ENCODE measurements around the gene PSMB5. TPM values are rescaled to one million over a fixed set of nuclear protein-coding genes. Genes with fewer than 3 reads are reported as not detected.

Gene PSMB5
- 447 and 480 TPM in 2 replicates for total RNA-seq (2014; rRNA removed; shearing (Covaris generic))

DNA sequence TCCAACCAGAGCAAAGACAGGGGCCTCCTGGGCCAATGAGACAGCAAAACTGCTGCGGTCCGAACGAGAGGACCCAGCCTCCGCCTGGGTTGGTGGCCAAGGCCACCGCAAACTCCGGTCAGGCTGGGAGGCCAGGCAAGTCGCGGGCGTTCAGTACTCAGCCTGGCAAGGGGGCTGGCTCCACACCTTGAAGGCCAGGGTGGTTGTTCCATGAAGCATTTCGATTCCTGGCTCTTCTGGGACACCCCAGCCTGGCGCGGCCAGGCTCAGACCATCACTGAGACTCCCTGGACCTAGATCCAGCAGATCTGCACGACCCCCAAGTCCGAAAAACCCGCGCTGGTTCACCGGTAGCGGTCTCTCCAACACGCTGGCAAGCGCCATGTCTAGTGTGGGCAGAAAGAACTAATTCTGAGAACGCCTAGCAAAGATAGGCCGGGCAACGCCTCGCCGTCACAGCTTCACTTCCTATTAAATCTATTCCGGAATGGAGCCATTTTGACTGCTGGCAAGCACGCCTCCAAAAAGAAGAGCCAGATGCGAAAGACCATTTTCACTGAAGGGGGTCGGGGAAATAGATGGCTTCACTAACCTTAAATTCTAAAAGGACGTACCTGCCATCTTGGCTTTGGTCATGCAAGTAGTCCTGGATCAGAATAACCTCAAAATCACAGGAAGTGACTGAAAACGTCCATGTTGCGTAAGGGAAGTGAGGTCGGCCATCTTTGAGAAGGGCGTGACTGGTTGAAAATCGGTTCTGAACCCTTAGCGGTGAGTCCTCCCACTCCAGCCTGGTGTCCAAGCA lies at the start of gene PSMB5:
TSS of gene PSMB5 (minus strand) at position 403 of the 805 bp plus-strand sequence. CDS start at position 384, 19 bp downstream.
- in situ Hi-C loops (cut with HindIII; ENCODE audit: low sequenced_read_pairs) = no loop called here

DNA sequence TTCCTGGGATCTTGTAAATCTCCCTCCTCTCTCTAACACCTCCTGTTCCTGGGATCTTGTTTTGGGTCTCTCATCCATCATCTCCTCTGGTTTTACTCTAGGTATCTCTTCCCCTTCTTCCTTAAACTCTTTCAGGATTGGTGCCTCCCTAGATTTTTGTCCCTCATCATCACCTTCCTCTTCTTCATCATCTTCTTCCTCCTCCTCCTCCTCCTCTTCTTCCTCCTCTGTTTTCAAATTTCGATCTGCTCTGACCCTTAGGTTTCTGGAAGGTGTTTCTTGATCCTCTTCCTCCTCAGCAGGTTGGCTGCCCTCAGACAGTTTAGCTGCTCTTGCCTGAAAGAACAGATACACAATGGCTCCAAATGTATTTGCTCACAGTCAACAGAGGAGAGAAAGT lies 45.8 kb upstream of the PSMB5 start:
- in situ Hi-C loops (cut with HindIII; ENCODE audit: low sequenced_read_pairs) = no loop called here
- no peak for DNase-seq (ENCODE audit: low spot score)

More for the DNA sequence above, at the start of gene PSMB5:
- peak; percentile 98 for DNase-seq (ENCODE audit: low spot score)

DNA sequence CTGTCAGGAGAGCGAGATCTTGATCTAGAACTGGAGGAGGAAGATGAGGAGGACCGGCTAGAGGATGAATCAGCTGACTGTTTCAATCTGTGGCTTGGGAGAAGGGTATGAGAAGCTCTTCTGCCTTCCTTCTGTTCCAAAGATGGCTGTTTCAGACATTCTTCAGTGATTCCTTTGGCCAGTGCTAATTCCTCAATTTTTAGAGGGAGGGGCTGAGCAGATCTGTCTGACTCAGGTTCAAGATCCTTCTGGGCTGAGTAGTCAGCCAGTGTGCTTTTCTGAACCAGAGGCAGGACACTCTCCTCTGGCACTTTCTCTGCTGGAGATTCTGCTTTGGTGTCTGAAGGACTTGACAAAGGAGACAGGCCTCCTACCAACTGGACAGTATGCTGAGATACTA lies 45.0 kb upstream of the PSMB5 start:
- DNase-seq (ENCODE audit: low spot score) = no peak
- in situ Hi-C loops (cut with HindIII; ENCODE audit: low sequenced_read_pairs) = no loop called here

DNA sequence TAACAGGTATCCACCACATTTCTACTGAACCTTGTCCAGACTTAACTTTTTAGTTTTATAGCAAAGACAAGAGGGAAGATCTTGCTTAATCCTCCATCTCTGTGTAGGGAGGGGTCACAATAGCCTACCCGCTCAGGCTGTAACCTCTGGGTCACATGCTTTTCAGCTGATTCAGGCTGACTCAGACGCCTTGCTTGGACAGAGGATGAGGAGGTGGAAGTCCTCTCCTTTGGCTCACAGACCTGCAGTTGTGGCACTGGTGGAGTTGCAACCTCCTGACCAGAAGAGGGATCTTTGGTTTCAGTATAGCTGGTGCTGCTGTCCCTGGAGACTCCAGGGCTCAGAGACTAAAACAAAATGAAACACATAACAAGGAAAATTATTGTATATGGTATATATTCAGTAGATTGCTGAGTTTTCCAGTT lies 44.0 kb upstream of the PSMB5 start:
- DNase-seq (ENCODE audit: low spot score) = no peak
- in situ Hi-C loops (cut with HindIII; ENCODE audit: low sequenced_read_pairs) = no loop called here

DNA sequence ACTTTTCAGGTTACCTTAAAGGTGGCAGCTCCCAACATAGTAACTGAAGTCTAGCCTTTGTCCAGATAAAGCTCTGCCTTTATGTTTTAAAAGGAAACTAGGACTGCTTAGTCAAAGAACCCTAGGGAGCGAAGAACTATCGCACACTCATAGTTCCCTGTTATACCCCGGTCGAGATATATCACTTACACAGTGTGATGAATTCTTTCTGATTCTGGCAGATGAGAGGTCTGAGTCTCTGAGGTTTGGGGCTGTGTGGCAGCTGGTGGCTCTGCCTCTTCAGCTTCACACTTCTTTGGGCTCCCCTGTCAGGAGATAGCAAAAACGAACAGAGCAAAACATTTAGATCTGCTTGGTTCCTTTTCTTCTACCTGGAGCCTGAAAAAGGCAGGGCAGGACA lies 43.3 kb upstream of the PSMB5 start:
- in situ Hi-C loops (cut with HindIII; ENCODE audit: low sequenced_read_pairs) = no loop called here

DNA sequence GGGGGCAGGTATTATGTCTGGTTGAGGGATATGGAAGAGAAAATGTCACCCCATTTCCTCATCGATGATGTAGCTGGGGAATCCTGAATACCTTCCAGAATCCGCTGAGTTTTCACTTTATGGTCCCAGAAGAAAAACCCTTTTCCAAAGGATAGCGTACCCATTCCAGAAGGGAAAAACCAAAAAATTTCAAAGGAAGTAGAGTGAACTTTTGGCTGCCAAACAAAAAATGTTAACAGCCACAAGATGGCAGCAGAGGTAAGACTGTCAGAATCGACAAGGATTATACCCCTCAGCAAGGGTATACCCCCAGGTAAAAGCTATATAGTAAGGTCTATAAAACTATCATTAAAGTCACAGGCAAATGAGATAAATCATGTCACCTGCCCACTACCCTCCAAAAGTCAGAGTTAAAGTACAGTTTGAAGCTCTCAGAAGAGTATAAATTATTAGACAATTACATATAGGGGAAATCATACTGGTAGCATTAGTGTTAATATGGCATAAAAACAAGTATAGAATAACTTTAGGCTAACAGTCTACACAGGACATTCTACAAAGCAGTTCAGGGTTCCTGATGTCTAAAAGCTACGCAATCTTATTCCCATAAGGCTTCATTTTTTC lies 42.2 kb upstream of the PSMB5 start:
- in situ Hi-C loops (cut with HindIII; ENCODE audit: low sequenced_read_pairs) = no loop called here
- peak; percentile 34 for DNase-seq (ENCODE audit: low spot score)

More for the DNA sequence above, 43.3 kb upstream of the PSMB5 start:
- DNase-seq (ENCODE audit: low spot score) = no peak

DNA sequence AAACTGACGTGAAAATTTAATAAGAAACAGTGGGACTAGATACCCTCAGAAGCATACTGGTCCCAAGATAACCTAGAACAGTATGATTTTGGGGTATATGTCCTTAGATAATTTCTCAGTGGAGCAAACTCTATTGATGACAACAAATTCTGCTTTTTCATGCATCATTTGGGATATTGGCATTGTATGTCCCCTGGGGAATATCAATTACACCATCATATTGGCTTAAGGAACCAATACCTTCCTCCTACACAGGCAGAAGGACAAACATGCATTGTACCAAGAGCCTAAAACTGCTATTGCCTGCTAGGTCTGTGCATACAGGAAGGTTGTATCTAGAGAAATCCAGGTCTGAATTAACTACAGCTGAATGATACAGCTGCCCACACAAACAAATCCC lies 40.2 kb upstream of the PSMB5 start:
- in situ Hi-C loops (cut with HindIII; ENCODE audit: low sequenced_read_pairs) = no loop called here
- DNase-seq (ENCODE audit: low spot score) = no peak

DNA sequence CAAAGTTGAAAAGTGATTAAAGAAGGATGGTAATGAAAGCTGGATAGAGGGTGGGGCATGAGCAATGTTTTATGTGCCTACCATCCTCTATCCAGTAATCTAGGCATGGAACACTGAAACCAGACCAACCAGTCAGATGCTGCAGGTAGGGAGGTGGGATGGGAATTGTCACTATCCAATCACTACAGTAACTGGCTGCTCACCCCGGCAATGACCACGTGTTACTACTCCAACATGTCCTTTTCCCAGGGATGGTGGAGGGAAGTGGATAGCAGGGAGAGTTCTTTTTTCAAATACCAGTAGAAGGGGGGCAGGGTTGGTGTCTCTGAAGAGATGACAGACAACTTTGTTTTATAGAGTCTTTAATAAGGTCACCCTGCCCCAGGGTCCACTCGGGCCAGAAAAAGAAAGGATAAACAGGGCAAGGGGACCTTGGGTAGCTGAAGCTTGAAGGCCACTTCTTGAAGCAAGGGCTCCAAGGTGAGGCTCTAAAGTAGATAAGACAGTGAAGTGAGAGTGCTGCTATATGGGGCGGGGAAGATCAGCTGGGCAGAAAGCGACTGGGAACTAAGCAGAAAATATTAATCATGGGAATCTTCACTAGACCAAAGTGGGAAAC lies 37.3 kb upstream of the PSMB5 start:
- in situ Hi-C loops (cut with HindIII; ENCODE audit: low sequenced_read_pairs) = no loop called here
- DNase-seq (ENCODE audit: low spot score) = no peak

DNA sequence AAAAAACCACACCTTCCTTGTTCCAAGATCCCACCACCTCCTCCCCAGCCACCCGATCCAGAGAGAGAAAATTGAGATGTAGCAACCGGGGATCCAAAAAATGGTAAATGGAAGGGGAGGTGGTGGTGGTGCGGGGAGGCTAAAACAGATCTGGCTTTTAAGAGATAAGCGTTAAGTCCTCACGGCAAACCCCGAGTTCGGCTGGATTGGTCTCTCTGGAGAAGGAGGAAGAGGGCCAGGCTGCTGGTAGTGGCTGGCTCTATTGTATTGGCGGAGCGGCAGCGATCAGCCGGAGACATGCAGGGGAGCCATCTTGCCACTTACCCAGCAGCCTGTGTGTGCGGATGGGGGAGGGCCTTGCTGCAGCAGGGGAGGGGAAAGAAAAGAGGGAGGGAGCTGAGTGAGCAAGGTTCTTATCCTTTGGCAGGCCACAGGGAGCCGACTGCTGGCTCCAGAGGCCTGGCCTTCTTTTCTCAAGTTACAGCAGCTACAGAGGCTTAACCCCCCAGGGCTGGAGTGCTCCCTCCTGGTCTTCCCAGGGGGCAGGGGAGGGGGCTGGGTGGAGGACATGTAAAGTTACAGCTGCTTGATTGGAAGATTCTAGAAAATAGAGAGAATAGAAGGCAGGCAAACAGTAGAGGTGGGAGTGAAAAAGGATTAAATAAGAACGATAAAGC lies 36.7 kb upstream of the PSMB5 start:
- in situ Hi-C loops (cut with HindIII; ENCODE audit: low sequenced_read_pairs) = no loop called here
- DNase-seq (ENCODE audit: low spot score) = peak; percentile 90

DNA sequence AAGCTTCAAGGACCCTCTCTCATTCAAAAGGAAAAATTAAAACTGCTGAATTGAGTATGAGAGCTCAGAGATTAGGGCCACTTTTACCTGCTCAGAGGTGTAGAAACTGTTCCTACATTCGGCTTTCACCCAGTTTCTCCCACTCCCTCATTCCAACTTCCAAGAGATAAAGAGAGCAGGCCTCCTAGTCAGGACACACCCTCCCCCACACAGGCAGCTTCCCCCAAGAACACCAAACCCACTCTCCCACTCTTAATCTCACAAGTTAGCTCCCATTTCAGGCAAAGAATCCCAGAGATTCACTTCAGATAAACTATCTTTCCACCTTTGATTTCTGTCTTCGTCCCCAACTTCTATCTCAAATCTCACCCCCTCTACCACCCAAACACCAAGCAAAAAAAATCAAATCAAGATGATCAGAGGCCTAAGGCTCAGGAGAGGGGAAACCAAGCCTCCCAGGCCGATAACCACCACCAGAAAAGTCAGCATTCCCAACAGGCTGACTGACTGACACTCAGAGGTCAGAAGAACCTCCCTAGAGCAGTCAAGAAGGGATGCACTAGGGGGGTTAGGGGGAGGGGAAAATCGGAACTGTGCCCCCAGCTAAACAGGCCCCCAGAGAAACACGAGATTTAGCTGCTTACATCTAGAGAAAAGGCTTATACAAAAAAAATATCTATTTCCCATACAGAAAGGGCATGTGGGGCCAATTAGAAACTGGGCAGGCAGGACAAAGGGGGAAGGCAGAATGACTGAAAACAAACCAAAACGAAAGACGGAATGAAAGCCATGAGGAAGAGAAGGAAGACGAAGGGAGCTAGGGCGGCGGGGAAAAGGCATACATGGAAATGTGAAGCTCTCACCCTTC lies 35.8 kb upstream of the PSMB5 start:
- in situ Hi-C loops (cut with HindIII; ENCODE audit: low sequenced_read_pairs) = no loop called here
- DNase-seq (ENCODE audit: low spot score) = no peak

DNA sequence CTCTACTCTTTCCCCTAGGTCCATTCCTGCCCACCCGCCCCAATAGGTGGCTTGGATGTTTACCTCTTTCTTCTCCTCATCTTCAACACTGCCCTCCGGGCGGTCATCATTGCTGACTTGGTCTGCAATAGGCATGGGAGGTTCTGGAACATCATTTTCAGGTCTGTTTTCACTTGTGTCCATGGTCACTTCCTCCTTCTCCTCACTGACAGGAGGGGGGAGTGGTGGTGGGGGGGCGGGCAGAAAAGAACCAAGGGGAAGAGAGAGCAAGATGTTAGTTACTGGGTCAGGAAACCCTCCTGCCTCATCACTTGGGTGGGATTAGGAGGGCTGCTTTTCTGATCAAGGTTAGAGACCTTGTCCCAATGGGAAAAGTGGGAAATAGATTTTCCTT lies 34.7 kb upstream of the PSMB5 start:
- no peak for DNase-seq (ENCODE audit: low spot score)
- in situ Hi-C loops (cut with HindIII; ENCODE audit: low sequenced_read_pairs) = loop anchor here (10.0 kb wide), 1 partner anchor 85 kb away; the partner anchor contains the start of gene AJUBA

DNA sequence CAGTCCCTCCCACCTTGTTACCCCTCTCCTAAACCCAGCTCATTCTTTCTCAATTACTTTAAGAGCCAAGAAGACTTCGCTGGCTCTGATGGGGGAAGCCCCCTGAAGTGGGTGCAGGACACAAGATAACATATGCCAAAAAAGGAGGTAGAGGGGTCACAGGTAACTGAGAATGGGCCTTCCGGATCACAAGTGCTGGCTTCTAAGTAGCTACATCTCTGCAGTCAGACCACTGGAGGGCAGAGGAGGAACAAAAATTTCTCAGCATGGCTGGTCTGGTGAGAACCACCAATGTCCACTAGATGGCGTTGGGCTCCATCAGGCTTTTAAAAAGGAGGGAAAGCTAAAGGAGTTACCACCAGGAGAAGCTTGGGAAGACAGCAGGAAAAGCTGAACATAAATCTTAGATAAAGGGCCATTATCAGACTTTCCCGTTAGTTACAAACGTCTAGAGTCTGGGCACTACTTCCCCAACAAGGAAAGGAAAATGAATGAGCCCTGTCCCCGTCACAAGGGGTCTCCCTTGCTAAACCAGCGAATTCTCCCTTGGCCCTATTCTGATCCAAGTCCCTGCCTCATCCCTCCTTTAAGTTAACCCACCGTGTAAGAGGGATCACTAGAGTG lies 34.2 kb upstream of the PSMB5 start:
- DNase-seq (ENCODE audit: low spot score) = peak; percentile 95
- in situ Hi-C loops (cut with HindIII; ENCODE audit: low sequenced_read_pairs) = loop anchor here (10.0 kb wide), 1 partner anchor 84 kb away; the partner anchor contains the start of gene AJUBA

DNA sequence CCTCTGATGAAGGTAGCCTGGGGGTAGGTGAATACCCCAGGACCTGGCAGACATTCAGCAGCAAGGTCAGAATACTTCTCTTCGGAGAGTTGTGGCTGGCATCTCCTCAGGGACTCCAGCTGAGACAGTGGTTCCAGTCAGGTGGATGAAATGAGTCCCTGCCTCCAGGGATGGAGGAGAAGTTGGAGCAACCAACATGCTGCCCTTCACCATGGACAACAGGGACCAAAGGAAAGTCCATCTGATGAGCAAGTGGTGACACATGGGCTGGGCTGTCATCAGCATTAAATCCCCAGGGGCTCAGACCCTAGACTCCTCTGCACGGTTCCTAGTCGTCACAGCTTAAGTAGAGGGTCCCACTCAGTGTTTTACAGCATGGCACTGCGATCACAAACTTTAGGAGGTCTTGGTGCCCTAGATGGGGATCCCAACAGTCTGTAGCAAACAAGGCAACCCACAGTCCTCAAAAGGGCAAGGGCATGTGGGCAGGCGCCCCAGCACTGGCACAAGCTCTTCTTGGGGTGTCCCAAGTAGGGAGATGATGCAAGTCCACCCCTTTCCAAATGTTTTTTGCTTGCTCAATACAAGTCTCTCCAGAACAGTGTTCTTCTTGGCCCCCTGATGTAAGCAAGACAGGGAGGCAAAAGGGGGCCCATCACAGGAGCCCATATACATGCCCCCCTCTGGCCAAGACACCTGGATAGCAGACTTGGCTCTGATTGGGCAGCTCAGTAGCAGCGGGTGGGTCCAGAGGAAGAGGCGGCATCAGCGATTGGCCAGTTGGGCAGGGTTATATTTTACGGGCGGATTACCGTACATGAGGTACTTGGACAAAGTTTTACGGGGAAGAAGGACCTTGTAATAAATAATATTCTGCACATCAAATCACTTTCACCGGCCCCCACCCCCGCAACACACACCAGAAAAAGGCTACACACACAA lies 33.4 kb upstream of the PSMB5 start:
- peak; percentile 23 for DNase-seq (ENCODE audit: low spot score)
- in situ Hi-C loops (cut with HindIII; ENCODE audit: low sequenced_read_pairs) = loop anchor here (10.0 kb wide), 1 partner anchor 83 kb away; the partner anchor contains the start of gene AJUBA

DNA sequence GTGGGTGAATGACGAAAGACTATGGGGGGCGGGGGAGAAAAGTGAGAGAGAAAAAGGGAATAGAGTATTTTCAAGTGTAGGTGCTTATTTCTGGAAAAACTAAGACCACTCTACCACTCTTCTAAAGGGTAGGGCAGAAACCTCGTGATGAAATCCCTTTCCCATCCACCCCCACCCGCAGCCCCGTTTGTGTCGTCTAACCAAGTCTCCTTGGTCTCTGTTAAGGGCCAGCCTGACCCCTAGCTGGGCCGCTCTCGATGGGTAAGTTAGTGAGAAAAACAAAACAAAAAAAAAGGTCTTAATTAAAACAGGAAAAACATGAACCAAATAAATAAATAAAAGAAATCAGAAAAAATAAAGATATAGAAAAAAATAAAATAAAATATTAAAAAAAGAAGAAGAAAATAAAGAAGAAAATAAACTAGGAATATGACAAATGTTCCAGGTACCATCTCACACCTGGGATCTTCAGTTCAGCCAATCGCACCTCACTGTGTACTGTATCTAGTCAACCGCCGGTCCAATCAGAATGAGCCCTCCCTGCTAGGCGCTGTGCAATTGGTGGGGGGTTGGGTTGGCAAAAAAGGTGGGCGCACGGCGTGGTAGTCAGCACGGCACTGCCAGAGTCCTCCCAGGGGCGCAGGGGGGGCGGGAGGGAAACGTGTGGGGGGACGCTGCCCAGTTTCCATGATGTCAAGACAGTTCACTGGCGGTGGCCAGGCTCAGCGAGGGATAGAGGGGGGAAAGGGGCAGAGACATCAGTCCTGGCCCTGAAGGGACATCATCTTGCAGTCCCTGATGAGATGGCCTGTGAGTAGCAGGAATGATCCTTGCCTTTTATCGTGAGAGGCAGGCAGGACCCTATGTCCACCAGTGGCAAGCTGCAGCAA lies 32.4 kb upstream of the PSMB5 start:
- in situ Hi-C loops (cut with HindIII; ENCODE audit: low sequenced_read_pairs) = loop anchor here (10.0 kb wide), 1 partner anchor 82 kb away; the partner anchor contains the start of gene AJUBA
- no peak for DNase-seq (ENCODE audit: low spot score)

DNA sequence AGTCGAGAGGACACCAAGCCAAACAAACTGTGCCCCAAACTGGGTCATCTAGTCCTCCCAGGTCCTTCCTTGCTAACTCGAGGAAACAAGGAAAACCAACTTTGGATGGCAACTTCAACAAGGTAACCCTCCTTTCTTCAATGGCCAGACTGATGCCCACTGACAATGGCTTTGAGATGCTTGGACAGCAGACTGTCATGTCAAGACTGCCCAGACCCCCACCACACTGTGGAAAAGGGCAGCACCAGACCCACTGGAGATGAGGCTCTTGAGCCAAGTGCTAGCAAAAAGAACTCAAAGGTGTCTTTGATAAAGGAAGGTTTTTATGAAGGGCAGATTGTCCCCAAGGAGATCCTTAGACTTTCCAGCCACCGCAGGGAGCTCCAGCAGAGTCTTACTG lies 31.7 kb upstream of the PSMB5 start:
- in situ Hi-C loops (cut with HindIII; ENCODE audit: low sequenced_read_pairs) = loop anchor here (10.0 kb wide), 1 partner anchor 82 kb away; the partner anchor contains the start of gene AJUBA
- no peak for DNase-seq (ENCODE audit: low spot score)

DNA sequence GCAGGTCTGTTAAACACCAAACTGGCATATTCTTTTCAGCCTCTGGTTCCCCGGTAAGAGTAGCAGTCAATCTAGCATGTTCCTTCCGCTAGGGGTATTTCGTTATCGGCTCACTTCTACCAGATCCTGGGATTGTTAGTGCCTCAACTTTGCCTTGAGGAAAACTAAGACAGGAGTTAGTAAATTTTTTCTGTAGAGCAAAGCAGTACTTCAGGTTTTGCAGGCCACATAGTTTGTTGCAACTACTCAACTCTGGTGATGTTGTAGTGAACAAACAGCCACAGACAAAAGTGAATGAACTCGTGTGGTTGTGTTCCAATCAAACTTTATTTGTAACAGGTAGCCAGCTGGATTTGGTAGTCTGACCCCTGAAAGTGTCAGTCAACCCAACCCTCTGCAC lies 28.9 kb upstream of the PSMB5 start:
- no peak for DNase-seq (ENCODE audit: low spot score)
- in situ Hi-C loops (cut with HindIII; ENCODE audit: low sequenced_read_pairs) = loop anchor here (10.0 kb wide), 1 partner anchor 79 kb away; the partner anchor contains the start of gene AJUBA
